ENCODE data around the gene WDR12.

The WDR12 gene

DNA sequence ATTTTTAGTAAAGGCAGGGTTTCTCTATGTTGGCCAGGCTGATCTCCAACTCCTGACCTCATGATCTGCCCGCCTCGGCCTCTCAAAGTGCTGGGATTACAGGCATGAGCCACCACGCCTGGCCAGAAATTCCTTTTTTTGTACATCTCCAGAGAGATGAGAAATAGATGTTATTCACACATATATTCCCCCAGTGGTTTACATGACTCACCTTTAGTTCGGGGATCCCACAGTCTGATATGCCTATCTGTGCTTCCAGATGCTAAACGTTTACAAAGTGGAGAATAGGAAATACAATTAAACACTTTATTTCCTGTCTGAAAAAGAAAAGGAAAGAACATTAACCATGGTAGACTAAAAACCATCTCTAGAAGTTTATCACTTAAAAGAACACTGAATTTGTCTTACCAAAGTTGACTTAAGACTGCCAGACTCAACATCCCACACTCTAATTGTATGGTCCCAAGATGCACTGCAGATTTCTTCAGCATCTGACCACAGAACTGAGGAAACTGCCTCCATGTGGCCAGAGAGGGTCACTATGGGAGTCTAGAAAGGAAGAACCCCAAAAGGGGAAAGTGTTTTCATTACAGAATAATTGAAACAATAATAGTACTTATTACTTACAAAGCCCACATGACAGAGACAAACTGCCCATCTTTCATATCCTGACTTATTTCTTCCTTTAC, 27.3 kb downstream of the WDR12 start:
- H2BK120ac ChIP-seq (ENCODE audit: low read depth, low read length) = no peak overlapping the region
- no CpG with 5 or more reads among the region's 5 CpGs for WGBS (ENCODE audit: extremely low coverage, insufficient coverage, low lambda C conversion rate)
- no peak overlapping the region for H2BK5ac ChIP-seq (ENCODE audit: low read length)
- no peak overlapping the region for H4K8ac ChIP-seq (ENCODE audit: low read depth, low read length)
- no peak overlapping the region for H3K9ac ChIP-seq (ENCODE audit: low read length)
- no peaks in the 10 kb centered on the region for H3K79me1 ChIP-seq (ENCODE audit: low read length)
- H3K4me2 ChIP-seq (ENCODE audit: low read length) = no peak overlapping the region
- H3K18ac ChIP-seq (ENCODE audit: low read length) = no peak overlapping the region
- no peaks in the 10 kb centered on the region for H3K4me1 ChIP-seq (ENCODE audit: control insufficient read depth, low read depth, low read length)
- H3K4ac ChIP-seq (ENCODE audit: low read depth, low read length) = no peak overlapping the region
- H3K27me3 ChIP-seq (ENCODE audit: insufficient read depth, low read length, poor library complexity) = no peaks in the 10 kb centered on the region
- H3K4me3 ChIP-seq (ENCODE audit: low read length) = no peak overlapping the region
- no peak overlapping the region for H3K27ac ChIP-seq (ENCODE audit: low read depth, low read length)
- no peak overlapping the region for H3K23ac ChIP-seq (ENCODE audit: low read length)
- H2BK15ac ChIP-seq (replicated peaks; ENCODE audit: low read depth) = no peak overlapping the region
- H2AK5ac ChIP-seq (ENCODE audit: low read length) = no peak overlapping the region
- peak; percentile 1 for DNase-seq
- H3K79me2 ChIP-seq (ENCODE audit: control insufficient read depth, insufficient read depth, low read length) = no peaks in the 10 kb centered on the region
- H4K5ac ChIP-seq (ENCODE audit: low read length) = no peak overlapping the region
- no peak overlapping the region for H3K56ac ChIP-seq (ENCODE audit: low read length)
- H3K36me3 ChIP-seq (ENCODE audit: control insufficient read depth, insufficient read depth, low read length) = no peaks in the 10 kb centered on the region

DNA sequence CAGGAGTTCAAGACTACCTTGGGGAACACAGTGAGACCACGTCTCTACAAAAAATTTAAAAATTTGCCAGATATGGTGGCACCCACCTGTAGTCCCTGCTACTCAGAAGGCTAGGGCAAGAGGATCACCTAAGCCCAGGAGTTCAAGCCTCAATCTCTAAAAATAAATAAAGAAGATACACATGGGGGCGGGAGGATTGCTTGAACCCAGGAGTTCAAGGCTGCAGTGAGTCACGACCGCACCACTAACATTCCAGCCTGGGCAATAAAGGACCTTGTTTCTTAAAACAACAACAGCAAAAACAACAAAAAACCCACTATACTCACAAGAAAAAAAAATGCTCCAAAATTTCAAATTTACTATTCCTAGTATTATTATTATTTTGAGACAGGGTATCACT, 29.9 kb downstream of the WDR12 start:
- H3K36me3 ChIP-seq (ENCODE audit: control insufficient read depth, insufficient read depth, low read length) = no peaks in the 10 kb centered on the region
- DNase-seq = no peak
- no peak overlapping the region for H4K5ac ChIP-seq (ENCODE audit: low read length)
- no peaks in the 10 kb centered on the region for H3K27me3 ChIP-seq (ENCODE audit: insufficient read depth, low read length, poor library complexity)
- H2AK5ac ChIP-seq (ENCODE audit: low read length) = no peak overlapping the region
- no peak overlapping the region for H3K4me3 ChIP-seq (ENCODE audit: low read length)
- H3K4ac ChIP-seq (ENCODE audit: low read depth, low read length) = no peak overlapping the region
- H3K79me2 ChIP-seq (ENCODE audit: control insufficient read depth, insufficient read depth, low read length) = no peaks in the 10 kb centered on the region
- no peak overlapping the region for H3K4me2 ChIP-seq (ENCODE audit: low read length)
- H3K23ac ChIP-seq (ENCODE audit: low read length) = no peak overlapping the region
- H3K27ac ChIP-seq (ENCODE audit: low read depth, low read length) = no peak overlapping the region
- H3K4me1 ChIP-seq (ENCODE audit: control insufficient read depth, low read depth, low read length) = no peaks in the 10 kb centered on the region
- no peak overlapping the region for H3K56ac ChIP-seq (ENCODE audit: low read length)
- H3K79me1 ChIP-seq (ENCODE audit: low read length) = no peaks in the 10 kb centered on the region
- H2BK120ac ChIP-seq (ENCODE audit: low read depth, low read length) = no peak overlapping the region
- no peak overlapping the region for H3K9ac ChIP-seq (ENCODE audit: low read length)
- no peak overlapping the region for H4K8ac ChIP-seq (ENCODE audit: low read depth, low read length)
- no peak overlapping the region for H3K18ac ChIP-seq (ENCODE audit: low read length)
- no peak overlapping the region for H2BK15ac ChIP-seq (replicated peaks; ENCODE audit: low read depth)
- no peak overlapping the region for H2BK5ac ChIP-seq (ENCODE audit: low read length)
- no CpG with 5 or more reads among the region's 4 CpGs for WGBS (ENCODE audit: extremely low coverage, insufficient coverage, low lambda C conversion rate)

- no peak overlapping the region for H2AK5ac ChIP-seq (ENCODE audit: low read length)
- no CpG with 5 or more reads among the region's 2 CpGs for WGBS (ENCODE audit: extremely low coverage, insufficient coverage, low lambda C conversion rate)
- H3K36me3 ChIP-seq (ENCODE audit: control insufficient read depth, insufficient read depth, low read length) = no peaks in the 10 kb centered on the region
- no peak overlapping the region for H3K56ac ChIP-seq (ENCODE audit: low read length)
- no peak overlapping the region for H4K8ac ChIP-seq (ENCODE audit: low read depth, low read length)
- H2BK15ac ChIP-seq (replicated peaks; ENCODE audit: low read depth) = no peak overlapping the region
- H3K18ac ChIP-seq (ENCODE audit: low read length) = no peak overlapping the region
- H3K4me3 ChIP-seq (ENCODE audit: low read length) = no peak overlapping the region
- H3K79me2 ChIP-seq (ENCODE audit: control insufficient read depth, insufficient read depth, low read length) = no peaks in the 10 kb centered on the region
- no peak overlapping the region for H3K4ac ChIP-seq (ENCODE audit: low read depth, low read length)
- no peak for DNase-seq
- no peak overlapping the region for H2BK5ac ChIP-seq (ENCODE audit: low read length)
- no peak overlapping the region for H3K27ac ChIP-seq (ENCODE audit: low read depth, low read length)
- no peak overlapping the region for H4K5ac ChIP-seq (ENCODE audit: low read length)
- no peak overlapping the region for H3K4me2 ChIP-seq (ENCODE audit: low read length)
- no peaks in the 10 kb centered on the region for H3K4me1 ChIP-seq (ENCODE audit: control insufficient read depth, low read depth, low read length)
- no peak overlapping the region for H2BK120ac ChIP-seq (ENCODE audit: low read depth, low read length)
- H3K23ac ChIP-seq (ENCODE audit: low read length) = no peak overlapping the region
- H3K9ac ChIP-seq (ENCODE audit: low read length) = no peak overlapping the region
- H3K27me3 ChIP-seq (ENCODE audit: insufficient read depth, low read length, poor library complexity) = no peaks in the 10 kb centered on the region
- H3K79me1 ChIP-seq (ENCODE audit: low read length) = no peaks in the 10 kb centered on the region
Measured at GRCh38 chr2:202877699-202878098, 33.8 kb downstream of the WDR12 start.

- Histone ChIP-seq H3K79me2 (ENCODE audit: control insufficient read depth, insufficient read depth, low read length) (no peaks in the 10 kb centered on the region), H3K27me3 (ENCODE audit: insufficient read depth, low read length, poor library complexity) (no peaks in the 10 kb centered on the region), H2BK120ac (ENCODE audit: low read depth, low read length) (no peak within 1 kb of the TSS), H2AK5ac (ENCODE audit: low read length) (no peak within 1 kb of the TSS), H3K36me3 (ENCODE audit: control insufficient read depth, insufficient read depth, low read length) (no peaks in the 10 kb centered on the region), H3K79me1 (ENCODE audit: low read length) (no peaks in the 10 kb centered on the region), H4K5ac (ENCODE audit: low read length) (no peak within 1 kb of the TSS), H3K18ac (ENCODE audit: low read length) (peak within 1 kb of the TSS; percentile 71), H3K27ac (ENCODE audit: low read depth, low read length) (no peak within 1 kb of the TSS), H3K4me3 (ENCODE audit: low read length) (peak within 1 kb of the TSS; percentile 50), H4K8ac (ENCODE audit: low read depth, low read length) (no peak within 1 kb of the TSS), H3K56ac (ENCODE audit: low read length) (peak within 1 kb of the TSS; percentile 78), H2BK15ac (replicated peaks; ENCODE audit: low read depth) (no peak within 1 kb of the TSS), H2BK5ac (ENCODE audit: low read length) (no peak within 1 kb of the TSS), H3K23ac (ENCODE audit: low read length) (no peak within 1 kb of the TSS), H3K4ac (ENCODE audit: low read depth, low read length) (peak within 1 kb of the TSS; percentile 84), H3K9ac (ENCODE audit: low read length) (peak within 1 kb of the TSS; percentile 60), H3K4me1 (ENCODE audit: control insufficient read depth, low read depth, low read length) (no peaks in the 10 kb centered on the region), H3K4me2 (ENCODE audit: low read length) (peak within 1 kb of the TSS; percentile 17)
- peak; percentile 74 for DNase-seq
- no CpG with 5 or more reads among the region's 93 CpGs for WGBS (ENCODE audit: extremely low coverage, insufficient coverage, low lambda C conversion rate)
Measured at GRCh38 chr2:202871300-202872141, 40.0 kb downstream of the WDR12 start, which contains the start of gene ICA1L. Gene ICA1L, minus strand, starts transcription at chr2:202871766. Its CDS starts 42,757 bp downstream, at chr2:202829009.

GRCh38 chr2:202870431-202871299, 40.8 kb downstream of the WDR12 start:
- no peaks in the 10 kb centered on the region for H3K79me1 ChIP-seq (ENCODE audit: low read length)
- no peaks in the 10 kb centered on the region for H3K4me1 ChIP-seq (ENCODE audit: control insufficient read depth, low read depth, low read length)
- H3K56ac ChIP-seq (ENCODE audit: low read length) = peak overlapping the region; percentile 78
- H3K36me3 ChIP-seq (ENCODE audit: control insufficient read depth, insufficient read depth, low read length) = no peaks in the 10 kb centered on the region
- no peak overlapping the region for H3K27ac ChIP-seq (ENCODE audit: low read depth, low read length)
- no CpG with 5 or more reads among the region's 37 CpGs for WGBS (ENCODE audit: extremely low coverage, insufficient coverage, low lambda C conversion rate)
- H2BK120ac ChIP-seq (ENCODE audit: low read depth, low read length) = no peak overlapping the region
- peak; percentile 90 for DNase-seq
- H4K8ac ChIP-seq (ENCODE audit: low read depth, low read length) = no peak overlapping the region
- no peaks in the 10 kb centered on the region for H3K79me2 ChIP-seq (ENCODE audit: control insufficient read depth, insufficient read depth, low read length)
- H3K23ac ChIP-seq (ENCODE audit: low read length) = no peak overlapping the region
- peak overlapping the region; percentile 71 for H3K18ac ChIP-seq (ENCODE audit: low read length)
- H3K4me3 ChIP-seq (ENCODE audit: low read length) = peak overlapping the region; percentile 50
- H2BK15ac ChIP-seq (replicated peaks; ENCODE audit: low read depth) = no peak overlapping the region
- no peak overlapping the region for H4K5ac ChIP-seq (ENCODE audit: low read length)
- no peak overlapping the region for H2BK5ac ChIP-seq (ENCODE audit: low read length)
- no peak overlapping the region for H2AK5ac ChIP-seq (ENCODE audit: low read length)
- peak overlapping the region; percentile 60 for H3K9ac ChIP-seq (ENCODE audit: low read length)
- no peaks in the 10 kb centered on the region for H3K27me3 ChIP-seq (ENCODE audit: insufficient read depth, low read length, poor library complexity)
- peak overlapping the region; percentile 17 for H3K4me2 ChIP-seq (ENCODE audit: low read length)
- peak overlapping the region; percentile 84 for H3K4ac ChIP-seq (ENCODE audit: low read depth, low read length)
